Skeletal muscle tissue (tissue), 5 donors: ENCODE results near the gene TRIM49D2. TPM values are rescaled to one million over a fixed set of nuclear protein-coding genes. Genes with fewer than 3 reads are reported as not detected.
"Not testable (repeated sequence)": the region's sequence is repeated elsewhere in the genome, so short reads cannot be mapped to it uniquely, and the experiment has no call there.

ENCODE experiments used
- H3K27ac ChIP-seq: one replicate; pipeline ENCODE4 v1.7.0; 2013; ENCODE audit warnings: mild to moderate bottlenecking, low read depth, low read length, inconsistent platforms
- H3K27me3 ChIP-seq, 3 donors: one replicate each; pipeline ENCODE4 v1.7.0; 2013; ENCODE audit warnings: low read length in 3 of 3; ENCODE audit not compliant: control insufficient read depth in 3 of 3, insufficient read depth in 3 of 3
- H3K36me3 ChIP-seq, 3 donors: one replicate each; pipeline ENCODE4 v1.7.0; 2013; ENCODE audit warnings: low read length in 3 of 3; ENCODE audit not compliant: control insufficient read depth in 3 of 3, insufficient read depth in 3 of 3
- H3K4me1 ChIP-seq, 3 donors: one replicate each; pipeline ENCODE4 v1.7.0; 2013; ENCODE audit warnings: low read length in 3 of 3, mild to moderate bottlenecking in 3 of 3; ENCODE audit not compliant: control insufficient read depth in 3 of 3, insufficient read depth in 3 of 3
- H3K4me3 ChIP-seq, 3 donors: one replicate each; pipeline ENCODE4 v1.7.0; 2013; ENCODE audit warnings: low read length in 3 of 3
- H3K9ac ChIP-seq, 3 donors: one replicate each; pipeline ENCODE4 v1.7.0; 2013; ENCODE audit warnings: low read length in 3 of 3, mild to moderate bottlenecking in 3 of 3, moderate library complexity in 2 of 3, low read depth in 1 of 3
- H3K9me3 ChIP-seq, 3 donors: one replicate each; pipeline ENCODE4 v1.7.0; 2013; ENCODE audit warnings: low read length in 3 of 3; ENCODE audit not compliant: control insufficient read depth in 3 of 3
- small RNA-seq: library from RNA; depleted of rRNA; stranded (forward); fragments of <200 nt; gene quantifications from one replicate; pipeline ENCODE3, GENCODE V24; 2014
- total RNA-seq: library from RNA; depleted of rRNA; stranded (reverse); fragments of >200 nt; gene quantifications from one replicate; pipeline ENCODE4 v1.2.3, GENCODE V29; 2014
- donor health status: Osteomylitis.

The TRIM49D2 gene, protein sequence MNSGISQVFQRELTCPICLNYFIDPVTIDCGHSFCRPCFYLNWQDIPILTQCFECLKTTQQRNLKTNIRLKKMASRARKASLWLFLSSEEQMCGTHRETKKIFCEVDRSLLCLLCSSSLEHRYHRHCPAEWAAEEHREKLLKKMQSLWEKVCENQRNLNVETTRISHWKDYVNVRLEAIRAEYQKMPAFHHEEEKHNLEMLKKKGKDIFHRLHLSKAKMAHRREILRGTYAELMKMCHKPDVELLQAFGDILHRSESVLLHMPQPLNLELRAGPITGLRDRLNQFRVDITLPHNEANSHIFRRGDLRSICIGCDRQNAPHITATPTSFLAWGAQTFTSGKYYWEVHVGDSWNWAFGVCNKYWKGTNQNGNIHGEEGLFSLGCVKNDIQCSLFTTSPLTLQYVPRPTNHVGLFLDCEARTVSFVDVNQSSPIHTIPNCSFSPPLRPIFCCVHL
- not detected for total RNA-seq

DNA sequence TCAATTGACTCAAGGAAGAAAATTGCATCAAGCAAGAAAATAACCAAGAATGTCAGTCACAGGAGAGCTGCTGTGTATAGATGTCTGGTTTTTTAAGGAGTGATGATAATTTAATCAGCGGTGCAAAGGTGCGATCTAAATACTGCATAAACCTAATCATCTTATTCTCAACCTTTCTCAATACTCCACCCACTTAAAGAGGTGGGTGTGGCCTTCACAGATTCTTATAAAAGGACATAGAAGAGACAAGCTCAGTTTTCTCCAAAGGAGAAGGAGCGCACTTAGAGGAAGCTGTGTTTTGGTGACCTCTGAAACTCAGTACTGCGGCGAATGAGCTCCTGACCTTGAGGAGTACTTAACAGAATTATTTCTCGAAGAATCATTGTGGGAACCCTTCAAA, at the start of gene TRIM49D2:
Gene TRIM49D2 (plus strand): TSS at position 301 of the 400 bp plus-strand sequence. CDS start 2,698 bp downstream, outside the sequence.
- H3K9ac ChIP-seq, H3K27me3 ChIP-seq, H3K4me3 ChIP-seq, H3K4me1 ChIP-seq, H3K36me3 ChIP-seq, H3K27ac ChIP-seq, H3K9me3 ChIP-seq: not testable (repeated sequence)

DNA sequence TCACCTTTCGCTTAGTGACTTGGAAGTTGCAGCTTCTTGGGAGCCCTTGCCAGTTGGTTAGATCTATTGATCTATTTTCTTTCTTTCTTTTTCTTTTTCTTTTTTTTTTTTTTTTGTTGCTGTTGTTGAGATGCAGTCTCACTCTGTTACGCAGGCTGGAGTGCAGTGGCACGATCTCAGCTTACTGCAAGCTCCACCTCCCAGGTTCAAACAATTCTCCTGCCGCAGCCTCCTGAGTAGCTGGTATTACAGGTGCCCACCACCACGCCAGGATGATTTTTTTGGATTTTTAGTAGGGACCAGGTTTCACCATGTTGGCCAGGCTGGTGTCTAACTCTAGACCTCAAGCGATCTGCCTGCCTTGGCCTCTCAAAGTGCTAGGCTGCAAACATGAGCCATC, 46.4 kb upstream of the TRIM49D2 start:
- not testable (repeated sequence) for H3K4me1 ChIP-seq

DNA sequence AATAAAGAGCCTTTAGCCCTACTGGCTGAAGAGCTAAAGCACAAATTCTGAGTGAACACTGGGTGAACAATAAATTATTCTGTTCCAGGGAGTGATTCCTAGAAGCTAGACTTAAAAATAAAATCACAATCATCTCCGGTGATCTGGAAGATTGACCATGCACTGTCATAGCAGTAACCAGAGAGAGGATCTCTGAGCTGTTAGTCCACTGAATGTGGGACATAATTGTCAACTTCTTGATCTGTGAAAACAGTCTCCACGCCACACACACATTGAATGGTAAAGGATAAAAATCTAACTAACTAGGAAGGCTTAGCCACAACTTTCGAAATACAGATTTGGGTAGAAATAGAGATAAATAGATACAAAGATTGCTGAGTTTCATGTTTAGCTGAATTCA, 30.6 kb upstream of the TRIM49D2 start:
- not testable (repeated sequence) for H3K4me3 ChIP-seq, H3K27ac ChIP-seq, H3K4me1 ChIP-seq, H3K9me3 ChIP-seq, H3K9ac ChIP-seq, H3K27me3 ChIP-seq, H3K36me3 ChIP-seq

More for the DNA sequence above, 46.4 kb upstream of the TRIM49D2 start:
- not testable (repeated sequence) for H3K9ac ChIP-seq, H3K4me3 ChIP-seq, H3K36me3 ChIP-seq, H3K9me3 ChIP-seq, H3K27me3 ChIP-seq, H3K27ac ChIP-seq

DNA sequence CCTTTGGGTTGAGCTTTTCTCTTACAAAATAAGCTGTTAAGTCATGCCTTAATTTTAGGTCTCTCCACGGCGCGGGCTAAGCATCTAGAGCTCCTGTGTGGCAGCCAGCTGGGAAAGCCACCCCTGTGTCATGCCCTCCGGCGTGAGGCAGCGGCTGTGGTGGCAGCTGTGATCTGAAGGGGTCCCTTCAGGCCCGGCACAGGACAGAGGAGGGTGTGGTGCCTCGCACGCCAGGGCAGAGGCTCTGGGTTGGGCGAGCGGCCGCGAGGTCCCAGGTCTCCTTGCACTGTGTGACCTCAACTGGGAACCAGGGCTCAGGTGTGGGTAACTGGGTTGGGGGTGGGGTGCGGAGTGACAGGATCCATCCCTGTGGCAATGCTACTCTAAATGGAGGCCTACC, 23.1 kb upstream of the TRIM49D2 start:
- H3K27ac ChIP-seq, H3K4me3 ChIP-seq, H3K4me1 ChIP-seq, H3K9ac ChIP-seq, H3K36me3 ChIP-seq, H3K27me3 ChIP-seq, H3K9me3 ChIP-seq: not testable (repeated sequence)

DNA sequence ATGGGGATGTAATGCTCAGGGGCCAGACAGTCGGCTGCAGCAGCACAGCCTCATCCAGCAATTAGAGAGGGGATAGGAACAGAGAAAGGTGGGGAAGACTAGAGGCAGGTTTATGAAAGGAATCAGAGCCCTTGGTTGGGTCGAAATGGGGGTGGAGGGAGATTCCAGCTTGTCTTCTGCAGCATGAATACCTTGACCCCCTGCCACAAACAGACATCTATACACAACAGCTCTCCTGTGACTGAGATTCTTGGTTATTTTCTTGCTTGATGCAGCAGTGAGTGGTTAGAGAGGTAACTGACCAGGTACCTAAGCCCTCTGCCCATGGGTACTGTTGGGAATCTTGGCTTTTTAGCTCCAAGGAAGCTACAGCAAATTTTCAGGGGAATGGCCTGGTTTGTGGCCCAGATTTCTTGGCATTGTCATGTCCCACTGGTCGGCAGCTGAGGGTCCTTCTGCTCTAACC, 1.6 kb upstream of the TRIM49D2 start, which contains the start of gene TRIM49D1:
Gene TRIM49D1 (minus strand): TSS at position 51 of the 466 bp plus-strand sequence. CDS start 4,535 bp downstream, outside the sequence.
- Histone ChIP-seq H3K4me1 (no peaks in the 10 kb centered on the region), H3K9ac (no peak within 1 kb of the TSS), H3K4me3 (no peak within 1 kb of the TSS), H3K27ac (no peak within 1 kb of the TSS), H3K27me3 (no peaks in the 10 kb centered on the region), H3K36me3 (no peaks in the 10 kb centered on the region), H3K9me3 (no peaks in the 10 kb centered on the region)

DNA sequence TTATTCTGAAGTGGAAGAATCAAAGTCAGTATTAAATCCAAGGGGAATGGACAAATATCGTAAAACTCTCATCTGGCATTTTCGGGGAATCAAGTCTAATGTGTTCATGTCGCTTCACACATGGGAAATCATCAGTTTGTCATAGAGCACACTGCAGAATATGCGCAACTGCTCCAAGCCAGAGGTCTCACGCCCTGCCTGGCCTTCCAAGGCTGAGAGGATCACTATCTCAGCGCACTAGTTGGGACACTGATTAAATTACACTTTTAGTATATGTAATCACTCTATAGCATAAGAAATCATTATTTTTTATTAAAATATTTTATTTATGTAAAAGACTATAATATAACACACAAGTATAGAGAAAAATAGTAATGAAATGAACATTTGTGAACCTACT, 37.0 kb downstream of the TRIM49D2 start:
- H3K27ac ChIP-seq, H3K36me3 ChIP-seq, H3K9me3 ChIP-seq, H3K27me3 ChIP-seq, H3K9ac ChIP-seq, H3K4me1 ChIP-seq, H3K4me3 ChIP-seq: not testable (repeated sequence)

DNA sequence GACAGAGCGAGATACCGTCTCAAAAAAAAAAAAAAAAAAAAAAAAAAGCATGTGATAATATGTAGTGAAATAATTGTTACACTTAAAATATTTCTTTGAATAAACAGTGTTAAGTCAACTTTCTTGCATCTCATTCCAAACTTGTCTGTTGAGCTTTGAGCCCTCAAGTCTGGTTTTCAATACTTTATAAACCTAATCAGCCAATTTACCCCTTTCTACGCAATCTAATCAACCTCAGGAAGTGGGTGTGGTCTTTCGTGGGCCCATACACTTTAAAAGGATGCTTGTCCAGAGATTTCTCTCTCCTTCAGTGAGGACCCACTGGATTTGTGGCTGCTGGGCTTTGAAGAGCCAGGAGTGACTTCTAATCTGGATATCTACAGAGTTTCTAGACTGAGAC, 41.9 kb downstream of the TRIM49D2 start, which contains the start of gene TRIM64:
Gene TRIM64 (plus strand): TSS at position 301 of the 400 bp plus-strand sequence. CDS start 2,467 bp downstream, outside the sequence.
- not testable (repeated sequence) for H3K9ac ChIP-seq, H3K27ac ChIP-seq, H3K36me3 ChIP-seq, H3K4me1 ChIP-seq, H3K9me3 ChIP-seq, H3K27me3 ChIP-seq, H3K4me3 ChIP-seq

Small RNAs within 50 kb of the gene (small RNA-seq; reads per million reads assigned to genes)
- not detected for gene AP004607.1

Other genes starting within 250 kb of the TRIM49D2 start
- gene TRIM77, start 213.8 kb upstream of the TRIM49D2 start, total RNA-seq, result not detected
- not detected for gene TRIM49, start 115.5 kb upstream of the TRIM49D2 start, total RNA-seq
- gene TRIM64B, start 45.6 kb upstream of the TRIM49D2 start, total RNA-seq, result not detected
- gene TRIM49D1, start 1.8 kb upstream of the TRIM49D2 start, total RNA-seq, result not detected
- not detected for gene TRIM64, start 42.0 kb downstream of the TRIM49D2 start, total RNA-seq
- gene TRIM49C, start 107.0 kb downstream of the TRIM49D2 start, total RNA-seq, result not detected
- gene UBTFL1, start 161.9 kb downstream of the TRIM49D2 start, total RNA-seq, result not detected
- gene NAALAD2, start 210.6 kb downstream of the TRIM49D2 start, total RNA-seq, result 4.2 TPM